ENCODE measurements around the gene NCS1.

Gene NCS1

DNA sequence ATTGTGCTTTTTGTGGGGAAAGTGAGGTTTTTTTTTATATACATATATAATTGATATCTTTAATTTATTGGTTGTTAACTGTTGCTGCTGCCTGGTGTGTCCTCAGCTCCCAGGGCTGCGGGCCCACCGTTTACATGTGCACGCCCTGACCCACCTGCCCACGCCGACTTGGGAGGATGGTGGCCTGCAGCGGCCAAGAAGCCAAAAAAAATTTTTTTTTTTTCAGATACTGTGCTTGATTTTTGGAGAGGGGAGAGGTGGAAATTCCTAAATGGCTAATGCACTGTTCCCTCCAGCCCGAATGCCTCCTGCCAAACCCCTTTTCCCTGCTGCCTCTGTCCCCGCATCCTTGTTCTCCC is 61.4 kb downstream of the NCS1 start (continued):
- TF ChIP-seq, protein P1, sequence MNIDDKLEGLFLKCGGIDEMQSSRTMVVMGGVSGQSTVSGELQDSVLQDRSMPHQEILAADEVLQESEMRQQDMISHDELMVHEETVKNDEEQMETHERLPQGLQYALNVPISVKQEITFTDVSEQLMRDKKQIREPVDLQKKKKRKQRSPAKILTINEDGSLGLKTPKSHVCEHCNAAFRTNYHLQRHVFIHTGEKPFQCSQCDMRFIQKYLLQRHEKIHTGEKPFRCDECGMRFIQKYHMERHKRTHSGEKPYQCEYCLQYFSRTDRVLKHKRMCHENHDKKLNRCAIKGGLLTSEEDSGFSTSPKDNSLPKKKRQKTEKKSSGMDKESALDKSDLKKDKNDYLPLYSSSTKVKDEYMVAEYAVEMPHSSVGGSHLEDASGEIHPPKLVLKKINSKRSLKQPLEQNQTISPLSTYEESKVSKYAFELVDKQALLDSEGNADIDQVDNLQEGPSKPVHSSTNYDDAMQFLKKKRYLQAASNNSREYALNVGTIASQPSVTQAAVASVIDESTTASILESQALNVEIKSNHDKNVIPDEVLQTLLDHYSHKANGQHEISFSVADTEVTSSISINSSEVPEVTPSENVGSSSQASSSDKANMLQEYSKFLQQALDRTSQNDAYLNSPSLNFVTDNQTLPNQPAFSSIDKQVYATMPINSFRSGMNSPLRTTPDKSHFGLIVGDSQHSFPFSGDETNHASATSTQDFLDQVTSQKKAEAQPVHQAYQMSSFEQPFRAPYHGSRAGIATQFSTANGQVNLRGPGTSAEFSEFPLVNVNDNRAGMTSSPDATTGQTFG (tag by site-specific recombination; IDR thresholded peaks at IDR 0.05; ENCODE audit: borderline replicate concordance) = no peak
- TF ChIP-seq BCL11B (tag by site-specific recombination; IDR thresholded peaks at IDR 0.05; ENCODE audit: low read depth) (no peak), ZNF785 (tag by site-specific recombination; IDR thresholded peaks at IDR 0.05) (no peak), ZNF777 (tag by site-specific recombination; IDR thresholded peaks at IDR 0.05; ENCODE audit: borderline replicate concordance) (no peak), ZNF19 (tag by site-specific recombination; IDR thresholded peaks at IDR 0.05; ENCODE audit: low read depth) (no peak), ZNF423 (tag by site-specific recombination; IDR thresholded peaks at IDR 0.05) (no peak), ZNF350 (tag by site-specific recombination; IDR thresholded peaks at IDR 0.05) (no peak)

DNA sequence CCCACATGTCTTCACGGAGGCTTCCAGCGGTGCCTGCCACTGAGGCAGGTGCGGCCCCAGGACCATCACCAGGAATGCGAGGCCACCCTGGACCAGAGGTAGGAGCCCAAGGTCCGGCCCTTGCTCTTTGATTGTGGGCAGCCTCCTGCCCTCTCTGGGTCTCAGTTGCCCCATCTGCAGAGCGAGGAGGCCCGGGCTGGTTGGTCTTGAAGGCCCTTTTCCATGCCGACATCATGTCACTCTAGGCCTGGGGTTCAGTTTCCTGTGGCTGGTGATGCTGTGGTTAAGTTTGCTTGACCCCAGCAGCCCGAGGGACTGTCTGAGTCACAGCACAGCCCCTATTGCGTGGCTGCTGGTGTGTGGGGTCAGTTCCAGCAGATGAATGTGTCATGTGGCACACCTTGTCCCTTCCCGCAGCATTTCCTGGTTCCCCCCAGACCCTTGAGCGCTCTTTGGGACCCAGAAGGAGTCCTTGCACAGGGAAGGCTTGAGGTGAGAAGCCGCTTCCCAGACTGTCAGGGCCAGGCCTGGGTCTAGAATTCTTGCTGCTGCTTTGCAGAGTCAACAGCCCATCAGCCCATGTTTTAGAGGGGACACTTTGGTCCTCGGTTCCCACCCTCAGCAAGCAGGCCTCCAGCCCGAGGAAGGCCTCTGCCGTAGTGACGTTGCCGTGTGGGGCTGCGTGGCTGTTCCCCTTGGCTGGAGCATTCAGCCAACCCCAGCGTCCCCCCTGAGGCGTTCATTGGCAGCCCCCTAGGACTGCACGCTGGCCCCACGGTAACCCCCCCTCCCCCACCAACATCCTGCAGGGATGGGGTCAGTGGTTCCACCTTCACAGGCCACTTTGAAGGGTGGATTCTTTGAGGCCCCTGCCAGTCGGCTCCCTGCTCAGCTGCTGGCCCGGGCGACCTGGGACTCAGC is 62.4 kb downstream of the NCS1 start:
- CTCF ChIA-PET = interaction anchor here (1.9 to 9.9 kb wide), 2 partner anchors 11 to 124 kb away, joined by 11 to 217 read pairs; no protein-coding TSS in a partner anchor
- H3K9me3 ChIP-seq (ENCODE audit: control insufficient read depth, insufficient read depth, low read depth, low read length) = no peaks in the 10 kb centered on the region
- H3K36me3 ChIP-seq (ENCODE audit: control insufficient read depth in 2 of 2, insufficient read depth in 1 of 2, low read length in 2 of 2) = peaks cover 0 to 30% of the 10 kb centered on the region in 2 experiments; a peak in 2 of 3 replicates
- TF ChIP-seq KLF10 (tag by site-specific recombination; IDR thresholded peaks at IDR 0.05) = no peak
- no peak for TF ChIP-seq ZNF768 (tag by site-specific recombination; IDR thresholded peaks at IDR 0.05)
- no peak for TF ChIP-seq YY2 (tag by site-specific recombination; IDR thresholded peaks at IDR 0.05)
- TF ChIP-seq ZNF521 (tag by site-specific recombination; IDR thresholded peaks at IDR 0.05) = no peak
- no peak for TF ChIP-seq ZNF433 (tag by site-specific recombination; IDR thresholded peaks at IDR 0.05; ENCODE audit: low read depth)
- TF ChIP-seq ZNF292 (tag by site-specific recombination; IDR thresholded peaks at IDR 0.05; ENCODE audit: borderline replicate concordance, low read depth) = no peak
- TF ChIP-seq ZSCAN4 (tag by site-specific recombination; IDR thresholded peaks at IDR 0.05) = no peak
- TF ChIP-seq ZNF776 (tag by site-specific recombination; IDR thresholded peaks at IDR 0.05; ENCODE audit: borderline replicate concordance) = no peak
- no peak for TF ChIP-seq ZNF169 (tag by site-specific recombination; IDR thresholded peaks at IDR 0.05)
- no peak for TF ChIP-seq ZNF423 (tag by site-specific recombination; IDR thresholded peaks at IDR 0.05)
- no peak for TF ChIP-seq ZSCAN16 (tag by site-specific recombination; IDR thresholded peaks at IDR 0.05)
- TF ChIP-seq ZNF416 (tag by site-specific recombination; IDR thresholded peaks at IDR 0.05) = no peak
- H3K27ac ChIP-seq (ENCODE audit: extremely low read depth, low read depth, low read length) = no peak overlapping the region
- POLR2A ChIA-PET = no interaction called here
- H3K4me3 ChIP-seq (ENCODE audit: low read depth, low read length) = no peak overlapping the region
- H3K4me1 ChIP-seq (ENCODE audit: control insufficient read depth, insufficient read depth, low read length) = no peaks in the 10 kb centered on the region
